ACC112 (cell line): ENCODE measurements around the gene IQCK.
A peak's percentile ranks its signal among the peaks of the same experiment; 100 is the strongest.

Experiments used
- H2AFZ ChIP-seq: fragments of 200-600 bp; sonication (generic); one replicate; pipeline ENCODE4 v1.6.0; 2017; ENCODE audit warnings: antibody characterized with exemption, low read length; ENCODE audit not compliant: unreplicated experiment
- H3K27ac ChIP-seq: fragments of 200-600 bp; sonication (generic); 2 replicates; pipeline ENCODE4 v1.5.1; 2014; ENCODE audit warnings: low read depth, mild to moderate bottlenecking, antibody characterized with exemption, low read length, moderate library complexity
- H3K27me3 ChIP-seq: fragments of 200-600 bp; sonication (generic); 2 replicates; pipeline ENCODE4 v1.6.1; 2014; ENCODE audit warnings: mild to moderate bottlenecking, antibody characterized with exemption, low read length, moderate library complexity, mixed read lengths; ENCODE audit not compliant: insufficient read depth
- H3K36me3 ChIP-seq: fragments of 200-600 bp; sonication (generic); 2 replicates; pipeline ENCODE4 v1.6.1; 2016; ENCODE audit warnings: mild to moderate bottlenecking, antibody characterized with exemption, low read length, moderate library complexity, mixed read lengths; ENCODE audit not compliant: insufficient read depth
- H3K4me1 ChIP-seq: fragments of 200-600 bp; sonication (generic); one replicate; pipeline ENCODE4 v1.6.1; 2016; ENCODE audit warnings: low read length, mixed read lengths; ENCODE audit not compliant: insufficient read depth, unreplicated experiment, control insufficient read depth
- H3K4me3 ChIP-seq: fragments of 200-600 bp; sonication (generic); 2 replicates; pipeline ENCODE4 v1.5.1; 2014; ENCODE audit warnings: mild to moderate bottlenecking, low read depth, low read length
- H3K79me2 ChIP-seq: fragments of 200-600 bp; sonication (generic); one replicate; pipeline ENCODE4 v1.6.0; 2016; ENCODE audit warnings: low read length; ENCODE audit not compliant: control insufficient read depth, unreplicated experiment, insufficient read depth

IQCK gene

DNA sequence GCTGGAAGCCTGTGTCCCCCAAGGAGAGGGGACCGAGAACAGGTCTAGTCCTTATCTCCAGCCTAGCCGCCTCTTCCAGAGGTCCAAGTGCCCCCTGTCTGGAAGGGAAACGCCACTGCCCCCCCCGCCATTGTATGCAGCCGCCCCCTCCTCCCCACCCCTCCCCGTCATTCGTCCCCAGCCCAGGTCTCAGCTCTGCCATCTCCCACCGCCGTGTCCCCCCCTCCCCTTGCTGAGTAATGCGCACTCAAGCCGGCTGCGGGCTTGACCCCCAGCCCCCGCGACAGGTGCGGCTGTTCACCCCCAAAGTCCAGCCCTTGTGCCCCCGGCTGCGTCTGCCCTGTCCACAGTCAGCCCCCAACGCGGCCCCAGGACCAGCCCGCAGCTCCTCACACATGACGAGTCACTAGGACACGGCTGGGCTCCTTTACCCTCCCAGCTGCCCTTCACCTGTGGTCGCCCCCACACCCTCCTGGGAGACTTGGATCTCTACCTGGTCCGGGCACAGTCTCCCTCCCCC lies 166.0 kb downstream of the IQCK start:
- no peaks in the 10 kb centered on the region for H3K36me3 ChIP-seq
- no peaks in the 10 kb centered on the region for H3K79me2 ChIP-seq
- peak overlapping the region; percentile 69 for H3K4me3 ChIP-seq
- peaks cover 4% of the 10 kb centered on the region for H3K4me1 ChIP-seq
- H3K27ac ChIP-seq, result no peak overlapping the region
- peaks cover 30% of the 10 kb centered on the region for H3K27me3 ChIP-seq
- no peak overlapping the region for H2AFZ ChIP-seq

DNA sequence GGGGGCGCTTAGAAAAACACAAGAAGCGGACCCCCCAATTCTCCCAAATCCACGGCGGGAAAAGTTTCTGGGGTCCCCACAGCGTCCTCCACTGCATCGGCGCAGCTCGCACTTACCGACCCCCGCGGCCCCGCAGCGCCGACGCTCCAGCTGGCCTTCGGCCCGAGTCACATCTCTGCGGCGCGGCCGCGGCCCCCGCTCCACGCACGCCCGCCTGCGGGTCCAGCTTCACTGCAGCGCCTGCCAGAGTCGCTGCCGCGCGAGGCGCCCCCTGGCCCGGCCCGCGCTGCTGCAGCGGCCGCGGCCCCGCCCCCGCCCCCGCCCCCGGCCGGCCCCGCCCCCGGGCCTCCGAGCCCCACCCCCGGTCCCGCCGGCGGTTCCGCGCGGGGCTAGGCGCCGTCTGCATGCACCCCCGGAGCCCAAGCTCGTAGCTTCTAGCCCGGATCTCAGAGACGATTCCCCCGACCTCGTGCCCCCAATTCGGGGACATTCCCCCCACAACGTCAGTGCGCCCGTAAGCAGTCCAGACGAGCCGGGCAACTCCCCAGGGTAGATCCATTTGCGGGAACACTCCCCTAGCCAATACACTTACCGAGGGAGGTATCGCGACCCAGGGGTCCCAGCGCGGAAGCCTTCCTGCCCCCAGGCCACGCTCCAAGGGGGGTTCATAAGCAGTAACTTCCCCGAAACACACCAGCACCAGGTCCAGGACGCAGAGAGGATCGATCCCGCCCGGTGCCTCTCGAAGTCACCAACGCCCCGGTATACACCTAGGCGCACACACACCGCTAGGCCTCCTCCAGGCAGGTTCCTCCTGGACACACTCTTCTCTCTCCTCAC lies 166.8 kb downstream of the IQCK start, which contains the start of gene GPRC5B:
GPRC5B (minus strand) TSS at position 238 of the 840 bp plus-strand sequence. CDS start 12,003 bp downstream, outside the sequence.
- Histone ChIP-seq H2AFZ (peak within 1 kb of the TSS; percentile 80), H3K27ac (no peak within 1 kb of the TSS), H3K4me1 (peaks cover 4% of the 10 kb centered on the region), H3K79me2 (no peaks in the 10 kb centered on the region), H3K36me3 (no peaks in the 10 kb centered on the region), H3K4me3 (peak within 1 kb of the TSS; percentile 69), H3K27me3 (peaks cover 30% of the 10 kb centered on the region)

DNA sequence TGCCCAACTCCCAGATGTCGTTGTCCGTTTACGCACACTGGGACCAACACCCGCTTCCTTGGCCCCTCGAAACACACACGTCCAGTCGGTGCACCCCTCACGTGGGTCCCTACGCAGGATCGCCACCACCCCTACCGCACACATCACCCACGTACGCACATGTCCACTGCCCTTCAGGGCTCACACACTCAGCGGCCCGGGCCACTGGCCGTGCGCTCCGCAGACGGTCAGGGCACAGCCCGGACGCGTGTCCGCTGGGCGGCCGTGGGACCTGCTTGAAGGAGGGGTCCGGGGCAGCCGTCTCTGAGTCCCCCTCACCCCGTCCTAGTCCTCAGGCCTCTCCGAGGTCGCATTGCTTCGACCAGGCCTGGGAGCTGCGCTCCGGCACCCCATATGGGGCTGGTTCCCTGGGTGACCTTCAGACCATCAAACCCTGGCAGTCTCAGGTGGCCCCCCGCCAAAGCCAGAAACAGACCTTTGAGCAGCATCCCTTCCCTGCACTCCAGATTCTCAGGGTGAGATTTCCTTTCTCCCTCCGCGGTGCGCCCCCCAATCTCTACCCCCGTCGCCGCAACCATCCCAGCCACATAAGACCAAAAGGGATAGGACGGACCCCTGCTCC lies 167.5 kb downstream of the IQCK start:
- Histone ChIP-seq H3K36me3 (no peaks in the 10 kb centered on the region), H3K4me3 (peak overlapping the region; percentile 69), H3K79me2 (no peaks in the 10 kb centered on the region), H3K27me3 (peaks cover 30% of the 10 kb centered on the region), H3K4me1 (peaks cover 4% of the 10 kb centered on the region), H2AFZ (peak overlapping the region; percentile 80), H3K27ac (no peak overlapping the region)

DNA sequence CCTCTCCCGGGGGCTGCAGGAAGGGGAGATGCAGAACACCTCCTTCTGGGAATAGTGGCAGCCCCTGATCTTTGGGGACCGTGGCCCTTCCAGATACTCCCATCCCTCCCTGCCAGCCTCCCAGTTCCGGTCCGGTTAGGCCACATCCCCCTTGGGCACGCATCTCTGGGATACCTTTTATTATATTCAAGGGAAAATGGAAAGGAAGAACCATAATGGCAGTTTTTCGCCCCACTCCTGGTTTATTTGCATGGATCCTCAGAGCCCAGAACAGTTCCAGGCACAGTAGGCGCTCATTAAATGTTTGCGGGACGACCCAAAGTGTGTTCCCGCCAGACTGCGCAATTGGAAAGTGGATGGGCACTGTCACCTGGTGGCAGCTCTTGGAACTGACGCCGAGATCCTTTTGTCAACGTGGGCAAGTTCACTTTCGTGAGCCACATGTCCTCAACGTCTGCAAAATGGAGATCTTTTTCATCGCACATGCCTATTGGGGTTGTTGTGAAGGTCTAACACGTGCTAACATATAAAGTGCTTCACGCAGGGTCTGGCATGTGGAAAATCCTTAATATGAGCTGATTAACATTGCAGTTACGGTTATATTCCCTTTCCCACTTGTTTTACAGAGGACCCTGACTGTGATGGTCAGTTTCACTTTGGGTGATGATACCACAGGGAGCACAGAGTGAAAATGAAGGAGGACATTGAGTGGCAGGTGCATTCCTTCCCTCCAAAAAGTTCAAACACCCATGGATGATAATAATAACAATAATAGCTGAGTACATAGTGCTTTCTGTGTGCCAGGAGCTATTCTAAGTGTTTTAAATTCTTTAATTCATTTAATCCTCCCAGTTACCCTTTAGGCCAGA lies 168.2 kb downstream of the IQCK start:
- peaks cover 4% of the 10 kb centered on the region for H3K4me1 ChIP-seq
- no peaks in the 10 kb centered on the region for H3K79me2 ChIP-seq
- no peaks in the 10 kb centered on the region for H3K36me3 ChIP-seq
- peak overlapping the region; percentile 69 for H3K4me3 ChIP-seq
- peak overlapping the region; percentile 80 for H2AFZ ChIP-seq
- H3K27me3 ChIP-seq, result peaks cover 37% of the 10 kb centered on the region
- H3K27ac ChIP-seq, result no peak overlapping the region

DNA sequence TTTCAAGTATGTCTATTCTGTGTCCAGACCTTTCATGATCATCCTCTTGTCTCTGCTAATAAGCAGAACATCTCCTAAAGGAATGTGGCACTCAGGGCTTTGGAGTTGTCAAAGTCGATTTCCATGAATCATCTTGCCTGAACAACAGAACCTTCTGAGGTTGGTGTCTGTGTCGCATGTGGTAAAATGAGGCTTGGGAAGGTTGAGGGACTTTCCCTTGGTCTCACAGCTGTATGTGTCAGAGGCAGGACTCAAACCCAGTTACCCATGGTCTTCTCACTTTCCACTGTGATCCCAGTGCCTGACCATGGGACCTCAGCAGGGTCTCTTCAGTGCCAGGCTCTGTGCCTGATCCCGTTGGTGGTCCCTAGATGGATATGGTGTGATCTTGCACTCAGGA lies 170.8 kb downstream of the IQCK start:
- Histone ChIP-seq H3K27me3 (peaks cover 20% of the 10 kb centered on the region), H3K4me1 (peaks cover 4% of the 10 kb centered on the region), H3K79me2 (no peaks in the 10 kb centered on the region), H3K27ac (no peak overlapping the region), H3K36me3 (no peaks in the 10 kb centered on the region), H2AFZ (no peak overlapping the region), H3K4me3 (no peak overlapping the region)

DNA sequence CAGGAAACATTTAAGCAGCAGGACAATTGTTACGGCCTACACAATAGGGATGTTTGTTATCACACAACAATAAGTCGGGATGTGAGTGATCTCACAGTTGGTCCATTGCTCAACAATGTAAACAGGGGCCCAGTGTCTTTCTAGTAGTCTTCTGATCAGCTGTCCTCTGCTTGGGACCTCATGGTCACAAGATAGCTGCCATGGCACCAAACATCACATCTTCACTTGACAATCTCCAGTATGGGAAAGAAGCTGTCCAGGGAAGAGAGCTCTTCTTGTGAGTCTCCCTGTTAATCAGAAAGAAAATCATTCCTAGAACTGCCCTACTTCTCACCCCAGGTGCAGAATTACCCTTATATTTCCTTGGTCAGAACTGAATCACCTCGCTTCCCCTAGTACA lies 172.8 kb downstream of the IQCK start:
- Histone ChIP-seq H3K4me3 (no peak overlapping the region), H3K4me1 (peaks cover 4% of the 10 kb centered on the region), H3K27ac (no peak overlapping the region), H3K27me3 (0 out of 2 replicates have a peak, but pooled peaks cover 8% of the 10 kb centered on the region), H3K36me3 (no peaks in the 10 kb centered on the region), H2AFZ (no peak overlapping the region), H3K79me2 (no peaks in the 10 kb centered on the region)

DNA sequence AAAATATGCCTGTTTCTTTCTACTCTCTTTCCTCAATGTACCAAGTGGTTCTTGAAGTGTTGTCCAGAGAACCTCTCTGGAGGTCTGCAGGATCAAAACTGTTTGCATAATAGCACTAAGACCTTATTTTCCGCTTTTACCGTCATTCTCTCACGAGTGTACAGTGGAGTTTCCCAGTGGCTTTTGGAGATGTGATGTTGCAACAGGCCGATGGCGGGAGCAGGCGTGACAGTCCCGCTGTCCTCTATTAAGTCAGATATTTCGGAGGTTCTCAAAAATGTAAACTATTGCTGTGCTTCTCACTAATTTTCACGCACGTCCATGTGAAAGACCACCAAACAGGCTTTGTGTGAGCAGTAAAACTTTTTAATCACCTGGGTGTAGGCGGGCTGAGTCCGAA lies 174.8 kb downstream of the IQCK start:
- peaks cover 8% of the 10 kb centered on the region; the same call in 1 of the 2 replicates for H3K27me3 ChIP-seq
- H3K27ac ChIP-seq, result no peak overlapping the region
- no peaks in the 10 kb centered on the region for H3K79me2 ChIP-seq
- H3K4me3 ChIP-seq, result no peak overlapping the region
- H3K36me3 ChIP-seq, result no peaks in the 10 kb centered on the region
- no peak overlapping the region for H2AFZ ChIP-seq
- no peaks in the 10 kb centered on the region for H3K4me1 ChIP-seq

DNA sequence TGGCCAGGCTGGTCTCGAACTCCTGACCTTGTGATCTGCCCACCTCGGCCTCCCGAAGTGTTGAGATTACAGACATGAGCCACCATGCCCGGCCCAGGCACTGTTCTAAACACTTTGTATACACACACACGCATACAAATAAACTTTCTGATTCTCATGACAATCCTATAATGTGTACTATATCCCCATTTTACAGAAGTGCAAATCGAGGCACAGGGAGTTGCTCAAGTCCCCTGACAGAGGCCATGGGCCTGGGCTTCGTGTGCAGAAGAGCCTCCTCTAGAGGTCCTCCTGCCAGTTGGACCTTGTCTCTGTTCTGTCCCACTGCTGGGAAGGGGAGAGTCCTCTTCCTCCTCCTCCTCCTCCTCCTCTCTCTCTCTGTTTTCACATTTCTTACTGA lies 176.5 kb downstream of the IQCK start:
- Histone ChIP-seq H3K27ac (no peak overlapping the region), H3K4me3 (no peak overlapping the region), H2AFZ (no peak overlapping the region), H3K36me3 (no peaks in the 10 kb centered on the region), H3K27me3 (peaks cover 14% of the 10 kb centered on the region; the same call in 1 of the 2 replicates), H3K79me2 (no peaks in the 10 kb centered on the region), H3K4me1 (no peaks in the 10 kb centered on the region)

DNA sequence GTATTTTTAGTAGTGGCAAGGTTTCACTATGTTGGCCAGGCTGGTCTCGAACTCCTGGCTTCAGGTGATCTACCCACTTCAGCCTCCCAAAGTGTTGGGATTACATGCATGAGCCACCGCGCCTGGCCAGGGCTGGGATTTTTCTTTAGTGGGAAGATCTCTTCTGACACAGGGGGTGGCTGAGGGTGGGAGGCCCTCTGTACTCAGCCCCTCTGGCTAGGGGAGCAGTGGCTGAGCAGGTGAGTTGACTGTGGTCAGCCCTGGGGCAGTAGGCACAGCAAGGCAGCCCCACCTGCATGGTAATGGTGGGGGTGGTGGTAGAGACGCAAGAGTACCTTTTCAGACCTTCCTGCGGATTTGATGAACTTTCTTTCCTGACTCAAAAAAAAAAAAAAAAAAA lies 178.9 kb downstream of the IQCK start:
- Histone ChIP-seq H3K36me3 (no peaks in the 10 kb centered on the region), H2AFZ (no peak overlapping the region), H3K4me1 (no peaks in the 10 kb centered on the region), H3K4me3 (no peak overlapping the region), H3K27me3 (peaks cover 6% of the 10 kb centered on the region; the same call in 1 of the 2 replicates), H3K79me2 (no peaks in the 10 kb centered on the region), H3K27ac (no peak overlapping the region)

DNA sequence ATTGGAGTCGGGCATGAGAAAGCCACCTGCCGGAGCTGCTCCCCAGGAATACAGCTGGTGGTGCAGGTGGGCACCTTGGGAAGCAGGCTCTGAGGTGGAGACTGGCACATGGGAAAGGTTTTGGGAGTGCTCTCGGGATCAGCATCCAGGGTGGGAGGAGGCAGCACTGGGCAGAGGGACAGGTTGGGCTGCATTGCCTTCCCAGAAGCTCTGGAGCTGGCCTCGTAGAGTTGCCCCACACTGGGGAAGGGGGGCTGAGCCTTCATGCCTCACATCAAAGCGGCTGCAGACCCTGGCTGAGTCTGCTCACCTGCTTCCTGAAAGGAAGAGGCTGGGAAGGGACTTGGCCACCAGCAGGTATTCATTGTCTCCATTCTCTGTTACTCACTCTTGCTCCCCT lies 180.1 kb downstream of the IQCK start:
- H3K4me1 ChIP-seq, result no peaks in the 10 kb centered on the region
- H3K27ac ChIP-seq, result no peak overlapping the region
- H3K4me3 ChIP-seq, result no peak overlapping the region
- H3K27me3 ChIP-seq, result peaks cover 6% of the 10 kb centered on the region; the same call in 1 of the 2 replicates
- no peaks in the 10 kb centered on the region for H3K36me3 ChIP-seq
- H3K79me2 ChIP-seq, result no peaks in the 10 kb centered on the region
- H2AFZ ChIP-seq, result no peak overlapping the region
